Heart left ventricle (tissue), 16 donors: ENCODE results near the gene RPRD1A. TPM values are rescaled to one million over a fixed set of nuclear protein-coding genes. Genes with fewer than 3 reads are reported as not detected.

Experiments
- ATAC-seq, 4 donors: fragments of 200-7000 bp; cut with Tn5 transposase; one replicate each; pipeline ENCODE4 v1.9.1; 2020 to 2022; ENCODE audit warnings: moderate library complexity in 4 of 4, mild to moderate bottlenecking in 3 of 4, moderate number of reproducible peaks in 1 of 4
- DNase-seq, 5 donors: peaks; one replicate each; pipeline ENCODE4 v3.0.0-alpha.2; 2020
- H3K27ac ChIP-seq, 12 donors: fragments of 200-600 bp; sonication (generic) in 4 of 12; one replicate each; pipeline versions ENCODE4 v1.5.0 to v1.8.0; 2016 to 2022; ENCODE audit warnings: mild to moderate bottlenecking in 2 of 12
- H3K27me3 ChIP-seq, 9 donors: fragments of 200-600 bp; sonication (generic) in 2 of 9; one replicate each; pipeline versions ENCODE4 v1.5.1 to v1.8.0; 2016 to 2022; ENCODE audit warnings: mild to moderate bottlenecking in 3 of 9
- H3K36me3 ChIP-seq, 9 donors: fragments of 200-600 bp; sonication (generic) in 2 of 9; one replicate each; pipeline versions ENCODE4 v1.5.0 to v1.8.0; 2018 to 2022; ENCODE audit warnings: mild to moderate bottlenecking in 2 of 9
- H3K4me1 ChIP-seq, 12 donors: fragments of 200-600 bp; sonication (generic) in 4 of 12; one replicate each; pipeline versions ENCODE4 v1.5.0 to v1.8.0; 2016 to 2022; ENCODE audit warnings: mild to moderate bottlenecking in 3 of 12
- H3K4me3 ChIP-seq, 12 donors: fragments of 200-600 bp; sonication (generic) in 4 of 12; one replicate each; pipeline versions ENCODE4 v1.5.0 to v1.8.0; 2017 to 2022; ENCODE audit warnings: mild to moderate bottlenecking in 9 of 12, moderate library complexity in 4 of 12
- H3K9me3 ChIP-seq, 12 donors: fragments of 200-600 bp; sonication (generic) in 4 of 12; one replicate each; pipeline versions ENCODE4 v1.5.0 to v1.8.0; 2016 to 2022; ENCODE audit warnings: mild to moderate bottlenecking in 1 of 12
- POLR2A ChIP-seq, 2 donors: fragments of 450-650 bp; IDR thresholded peaks; one replicate each; pipeline ENCODE4 v1.6.1; 2017; ENCODE audit warnings: antibody characterized with exemption in 2 of 2, mild to moderate bottlenecking in 2 of 2, moderate library complexity in 2 of 2
- WGBS, 4 donors: extraction: QIAGEN DNeasy Blood & Tissue Kit in 2 of 4; methylation state at CpG; one replicate each; pipeline versions ENCODE4 v1.1.5 to v1.1.7; 2013 to 2018; 5-methylcytosine and 5-hydroxymethylcytosine counted together
- intact Hi-C, 10 donors: fragments of 100-400 bp; cut with DNase I; formaldehyde crosslinking; loops; one replicate each; pipeline versions ENCODE4 v1.11.1 to v1.14.2; 2022
- polyA plus RNA-seq, 2 donors: library from polyadenylated mRNA; stranded (reverse); fragments of 200-250 nt; gene quantifications; one replicate each; pipeline ENCODE4 v1.2.3, GENCODE V29; 2013
- total RNA-seq, 9 donors: library from RNA; depleted of rRNA in 2 of 9; stranded (reverse); fragments of >200 nt in 2 of 9; fragmentation: NEBNext Ultra II Directional in 3 of 9; extraction: Animal tissue kit (Norgen Biotek cat#: 25700) in 3 of 9; gene quantifications; one replicate each; pipeline versions ENCODE4 v1.1.0 to v1.2.4, GENCODE V29; 2016 to 2023
- TF ChIP-seq, protein P1 (sequence below), 12 donors: fragments of 200-600 bp; sonication (generic) in 4 of 12; IDR thresholded peaks; one replicate each; pipeline versions ENCODE4 v1.5.0 to v1.8.0; 2018 to 2022; ENCODE audit warnings: antibody characterized with exemption in 12 of 12, mild to moderate bottlenecking in 5 of 12
- donor health status: ischemic (EF 13 %, LVEDD 7.1; RV severe dilation, severe dysfunction).
- donor health status: healthy with polysubstance abuse.
- donor health status: DM: no; HTN: yes; CAD: no.
- donor health status: DM: no; HTN: no; CAD: no.
- donor health status: ischemic (EF 25% LVEDD 6.9; RV normal size, moderate dysfunction).
- donor health status: ischemic (EF 25% LVEDD 5.7; RV mildly dilated, moderate dysfunction).
- donor health status: healthy.
- donor health status: DM: yes; HTN: yes; CAD: no.
- donor health status: ischemic (EF 35%, LVEDD 5.7; RV mildly dilated, moderate dysfunction).
- donor health status: nonischemic (EF 11% LVEDD 7.7; RV severe dilation, severe dysfunction).
- donor health status: DM: yes; HTN: yes; CAD: no.
- donor health status: PGD.
- donor health status: ischemic (EF 29% LVEDD 5.4; RV normal size, mild dysfunction).
- donor health status: nonischemic (EF 23%, LVEDD 6.1; RV moderate dilation, normal function).

Gene RPRD1A
- total and polyA plus RNA-seq, 11 donors, result 22.6 to 59.8 (median 45.3) TPM

DNA sequence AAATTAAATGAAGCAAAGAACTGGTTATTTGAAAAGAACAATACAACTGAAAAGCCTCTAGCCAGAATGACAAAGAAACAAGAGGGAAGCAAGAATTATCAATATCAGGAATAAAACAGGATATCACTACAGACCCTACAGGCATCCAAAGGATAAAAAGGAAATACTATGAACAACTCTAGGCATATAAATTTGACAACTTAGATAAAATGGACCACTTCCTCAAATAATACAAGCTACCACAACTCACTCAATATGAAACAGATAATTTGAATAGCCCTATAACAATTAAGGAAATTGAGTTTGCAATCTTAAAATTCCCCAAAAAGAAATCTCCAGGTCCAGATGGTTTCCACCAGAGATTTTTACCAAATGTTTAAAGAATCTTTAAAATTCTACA is 19.8 kb downstream of the RPRD1A start:
- no peak for TF ChIP-seq POLR2A (IDR thresholded peaks at IDR 0.05)
- TF ChIP-seq, protein P1, sequence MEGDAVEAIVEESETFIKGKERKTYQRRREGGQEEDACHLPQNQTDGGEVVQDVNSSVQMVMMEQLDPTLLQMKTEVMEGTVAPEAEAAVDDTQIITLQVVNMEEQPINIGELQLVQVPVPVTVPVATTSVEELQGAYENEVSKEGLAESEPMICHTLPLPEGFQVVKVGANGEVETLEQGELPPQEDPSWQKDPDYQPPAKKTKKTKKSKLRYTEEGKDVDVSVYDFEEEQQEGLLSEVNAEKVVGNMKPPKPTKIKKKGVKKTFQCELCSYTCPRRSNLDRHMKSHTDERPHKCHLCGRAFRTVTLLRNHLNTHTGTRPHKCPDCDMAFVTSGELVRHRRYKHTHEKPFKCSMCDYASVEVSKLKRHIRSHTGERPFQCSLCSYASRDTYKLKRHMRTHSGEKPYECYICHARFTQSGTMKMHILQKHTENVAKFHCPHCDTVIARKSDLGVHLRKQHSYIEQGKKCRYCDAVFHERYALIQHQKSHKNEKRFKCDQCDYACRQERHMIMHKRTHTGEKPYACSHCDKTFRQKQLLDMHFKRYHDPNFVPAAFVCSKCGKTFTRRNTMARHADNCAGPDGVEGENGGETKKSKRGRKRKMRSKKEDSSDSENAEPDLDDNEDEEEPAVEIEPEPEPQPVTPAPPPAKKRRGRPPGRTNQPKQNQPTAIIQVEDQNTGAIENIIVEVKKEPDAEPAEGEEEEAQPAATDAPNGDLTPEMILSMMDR (IDR thresholded peaks at IDR 0.05), result no peak
- no peak for ATAC-seq

DNA sequence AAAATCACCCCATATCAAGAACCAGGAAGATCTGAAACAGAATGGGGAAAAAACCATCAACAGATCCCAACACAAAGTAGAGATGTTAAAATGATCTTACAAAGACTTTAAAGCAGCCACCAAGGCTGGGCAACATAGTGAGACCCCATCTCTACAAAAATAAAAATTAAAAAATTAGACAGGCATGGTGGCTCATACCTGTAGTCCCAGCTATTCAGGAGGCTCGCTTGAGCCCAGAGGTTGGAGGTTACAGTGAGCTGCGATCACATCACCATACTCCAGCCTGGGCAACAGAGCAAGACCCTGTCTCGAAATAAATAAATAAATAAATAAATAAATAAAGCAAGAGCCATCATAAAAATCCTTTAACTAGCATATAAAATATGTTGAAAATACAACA is 20.5 kb downstream of the RPRD1A start:
- no peaks in the 10 kb centered on the region for H3K27me3 ChIP-seq
- DNase-seq, result no peak

More for the DNA sequence above, 19.8 kb downstream of the RPRD1A start:
- Histone ChIP-seq H3K36me3 (no peaks in the 10 kb centered on the region), H3K27me3 (no peaks in the 10 kb centered on the region), H3K4me3 (no peak overlapping the region), H3K9me3 (peaks cover 0 to 49% (median 6%) of the 10 kb centered on the region in 12 donors), H3K27ac (no peak overlapping the region), H3K4me1 (peaks cover 0 to 14% (median 0%) of the 10 kb centered on the region in 12 donors)
- DNase-seq, result no peak
- intact Hi-C loops, result no loop called here

DNA sequence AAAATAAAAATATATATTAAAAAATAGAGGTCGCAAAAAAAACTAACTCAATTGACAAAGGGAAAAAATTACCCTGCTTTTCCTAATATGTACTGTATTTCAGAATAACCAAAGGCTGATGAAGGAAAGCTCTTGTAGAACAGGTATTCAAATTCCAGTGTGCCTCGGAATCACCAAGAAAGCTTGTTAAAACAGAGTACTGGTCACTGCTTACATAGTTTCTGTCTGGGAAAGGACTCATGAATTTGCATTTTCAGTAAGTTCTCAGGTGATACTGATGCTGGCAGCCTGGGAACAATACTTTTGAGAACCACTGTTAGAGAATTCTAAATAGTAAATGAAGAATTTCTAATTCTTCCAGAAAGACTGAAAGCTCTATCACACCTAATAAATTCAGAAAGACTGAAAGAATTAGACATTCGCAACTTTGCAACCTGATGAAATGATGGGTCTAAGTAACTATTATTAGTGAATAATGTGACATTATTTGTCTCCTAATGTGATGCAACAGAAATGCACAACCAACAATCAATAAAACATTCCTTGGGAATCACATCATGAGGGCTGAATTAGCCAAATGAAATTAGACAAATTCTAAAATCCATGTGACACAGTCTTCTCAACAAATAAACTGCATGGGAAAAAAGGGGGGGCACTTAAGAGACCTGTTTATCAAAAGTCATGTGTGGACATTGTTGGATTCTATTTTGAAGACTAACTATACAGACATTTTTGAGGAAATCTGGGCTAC is 21.9 kb downstream of the RPRD1A start:
- Histone ChIP-seq H3K4me1 (peaks cover 0 to 24% (median 4%) of the 10 kb centered on the region in 12 donors), H3K9me3 (peaks cover 0 to 29% (median 2%) of the 10 kb centered on the region in 12 donors)
- 65 to 81% (median 79%) methylated on average over 3 of the region's 3 CpGs for WGBS, 4 donors

More for the DNA sequence above, 20.5 kb downstream of the RPRD1A start:
- H3K36me3 ChIP-seq, result no peaks in the 10 kb centered on the region
- intact Hi-C loops, result no loop called here
- no peak for TF ChIP-seq POLR2A (IDR thresholded peaks at IDR 0.05)
- TF ChIP-seq, protein P1 (IDR thresholded peaks at IDR 0.05), result no peak
- ATAC-seq, result no peak
- H3K4me1 ChIP-seq, result peaks cover 0 to 14% (median 1%) of the 10 kb centered on the region in 12 donors
- 98 to 99% (median 98%) methylated on average over 3 of the region's 3 CpGs for WGBS, 4 donors
- H3K27ac ChIP-seq, result no peak overlapping the region
- H3K4me3 ChIP-seq, result no peak overlapping the region
- peaks cover 0 to 43% (median 4%) of the 10 kb centered on the region in 12 donors for H3K9me3 ChIP-seq

DNA sequence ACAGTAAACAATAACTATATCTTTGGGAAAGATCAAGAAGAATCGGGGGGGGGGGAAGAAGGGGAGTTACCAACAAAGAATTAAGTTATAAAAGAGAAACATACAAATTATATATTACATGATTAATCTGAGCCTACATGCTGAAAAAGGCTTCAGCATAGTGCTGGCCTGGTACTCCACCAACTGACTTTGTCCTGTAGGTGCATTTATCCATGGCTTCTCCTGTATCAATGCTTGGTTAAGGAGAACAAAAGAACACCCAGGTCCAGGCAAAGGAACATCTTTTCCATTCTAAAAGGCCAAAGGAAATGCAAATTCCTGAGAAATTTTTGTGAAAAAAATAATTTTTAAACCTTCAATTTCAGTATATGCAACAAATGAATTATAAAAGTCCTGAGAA is 24.2 kb downstream of the RPRD1A start:
- DNase-seq (no peak), ATAC-seq (no peak)
- peaks cover 0 to 22% (median 5%) of the 10 kb centered on the region in 12 donors for H3K9me3 ChIP-seq
- H3K4me1 ChIP-seq, result peaks cover 0 to 28% (median 4%) of the 10 kb centered on the region in 12 donors
- WGBS, 4 donors, result 89 to 100% (median 96%) methylated on average over 1 of the region's 1 CpG
- intact Hi-C loops, result no loop called here
- peaks cover 0 to 4% (median 0%) of the 10 kb centered on the region in 9 donors for H3K36me3 ChIP-seq
- H3K4me3 ChIP-seq, result no peak overlapping the region
- no peak overlapping the region for H3K27ac ChIP-seq
- no peak for TF ChIP-seq POLR2A (IDR thresholded peaks at IDR 0.05)
- TF ChIP-seq, protein P1 (IDR thresholded peaks at IDR 0.05), result no peak
- H3K27me3 ChIP-seq, result no peaks in the 10 kb centered on the region

More for the DNA sequence above, 21.9 kb downstream of the RPRD1A start:
- TF ChIP-seq POLR2A (IDR thresholded peaks at IDR 0.05), result no peak
- TF ChIP-seq, protein P1 (IDR thresholded peaks at IDR 0.05), result no peak
- H3K4me3 ChIP-seq, result no peak overlapping the region
- H3K27me3 ChIP-seq, result no peaks in the 10 kb centered on the region
- DNase-seq, result no peak
- intact Hi-C loops, result no loop called here
- no peak overlapping the region for H3K27ac ChIP-seq
- no peaks in the 10 kb centered on the region for H3K36me3 ChIP-seq
- no peak for ATAC-seq
